ENCODE results near the gene NSUN2.
"Not testable (repeated sequence)": the region's sequence is repeated elsewhere in the genome, so short reads cannot be mapped to it uniquely, and the experiment has no call there.

Gene NSUN2

DNA sequence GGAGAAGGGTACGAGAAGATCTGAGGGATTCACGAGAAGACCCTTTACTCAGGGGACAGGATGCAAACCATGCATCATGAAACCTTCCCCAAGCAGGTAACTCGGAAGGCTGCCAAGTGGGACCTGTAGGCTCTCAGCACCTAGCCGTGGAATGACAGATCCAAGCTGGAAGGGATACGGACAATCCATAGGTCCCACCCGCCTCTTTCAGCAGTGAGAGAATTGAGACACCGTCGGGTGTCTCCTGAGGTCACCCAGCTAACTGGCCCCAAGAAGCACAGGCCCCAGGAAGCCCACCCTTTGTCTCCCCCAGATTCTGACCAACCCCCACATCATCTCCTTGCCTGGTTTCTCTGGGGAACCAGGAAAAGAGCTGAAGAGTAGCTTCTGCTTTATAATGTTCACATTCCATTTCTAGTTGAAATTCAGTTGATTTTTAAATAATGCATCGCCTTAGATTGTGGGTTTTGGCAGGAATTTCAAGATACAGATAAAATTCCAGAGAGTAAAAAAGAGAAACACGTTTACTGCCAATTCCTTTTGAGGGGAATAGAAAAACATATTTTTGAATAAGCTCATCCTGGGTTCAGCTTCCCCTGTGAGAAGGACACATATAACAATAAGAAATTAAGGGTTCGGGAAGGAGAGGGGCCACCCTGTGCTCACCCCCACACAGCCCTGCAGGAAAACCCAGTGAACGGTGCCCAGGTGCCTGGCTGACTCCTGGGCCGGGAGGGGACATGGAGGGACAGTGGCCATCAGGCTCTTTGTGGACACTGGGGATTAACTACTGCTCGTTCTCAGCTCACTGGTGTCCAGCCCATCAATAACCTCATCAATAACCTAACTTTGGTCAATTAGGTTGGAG is 51.1 kb downstream of the NSUN2 start:
- no peak for DNase-seq

DNA sequence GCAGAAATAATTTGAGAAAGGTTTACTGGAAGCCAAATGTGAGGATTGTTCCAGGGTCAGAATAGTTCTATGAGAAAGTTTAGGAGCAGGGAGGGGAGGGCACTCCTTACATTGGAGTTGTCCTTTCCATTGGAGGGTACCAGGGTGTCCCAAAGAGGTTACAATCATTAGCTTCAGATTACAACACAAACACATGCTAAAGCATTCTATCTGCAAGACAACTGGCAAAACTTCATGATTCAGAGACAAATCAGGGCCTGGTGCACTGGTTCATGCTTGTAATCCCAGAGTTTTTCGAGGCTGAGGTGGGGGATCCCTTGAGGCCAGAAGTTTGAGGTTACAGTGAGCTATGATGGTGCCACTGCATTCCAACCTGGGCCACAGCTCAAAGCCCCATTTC is 51.8 kb downstream of the NSUN2 start:
- no peak for DNase-seq

DNA sequence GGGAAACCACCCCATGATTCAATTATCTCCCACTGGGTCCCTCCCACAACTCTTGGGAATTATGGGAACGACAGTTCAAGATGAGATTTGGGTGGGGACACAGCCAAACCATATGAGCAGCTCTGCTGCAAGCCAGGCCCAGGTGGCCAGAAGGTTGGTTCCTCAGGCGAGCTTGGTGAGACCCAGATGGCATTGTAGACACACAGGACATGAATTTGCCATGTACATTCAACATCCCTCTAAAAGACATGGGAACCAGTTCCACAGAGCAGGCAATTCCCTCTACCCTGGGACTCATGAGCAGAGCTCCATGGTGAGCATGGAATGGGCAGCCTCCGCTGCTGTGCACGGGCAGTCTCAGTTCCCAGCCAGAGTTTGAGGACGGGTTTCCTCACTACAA is 53.3 kb downstream of the NSUN2 start:
- no peak for DNase-seq

DNA sequence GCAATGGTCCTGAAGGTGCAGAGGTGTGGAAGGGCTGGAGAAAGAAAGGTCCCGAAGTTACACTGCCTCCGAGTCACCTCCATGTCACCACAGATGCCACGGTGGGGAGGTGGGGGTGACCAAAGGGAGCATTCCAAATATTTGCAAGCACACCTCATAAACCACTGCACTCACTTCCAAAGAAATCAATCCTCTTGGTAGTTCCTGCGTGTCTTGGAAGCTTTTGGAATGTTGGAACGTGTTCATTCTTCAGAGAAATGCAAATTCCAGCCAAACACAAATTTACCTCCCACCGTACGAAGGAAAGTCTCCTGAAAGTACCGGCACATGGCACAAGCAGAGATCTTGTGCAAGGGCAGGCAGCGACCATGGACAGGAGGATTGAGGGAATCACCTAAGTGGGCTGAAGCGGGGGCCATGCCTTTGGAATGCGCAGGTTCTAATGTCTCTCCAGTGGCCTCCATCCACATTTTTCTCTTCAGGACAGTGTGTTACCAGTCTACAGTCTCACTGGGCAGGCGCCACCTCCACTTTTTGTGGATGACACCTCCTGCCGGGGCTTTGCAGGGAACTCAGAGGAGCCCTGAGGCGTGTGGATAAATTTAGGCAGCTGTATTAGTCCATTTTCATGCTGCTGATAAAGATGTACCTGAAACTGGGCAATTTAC is 54.0 kb downstream of the NSUN2 start:
- no peak for DNase-seq

DNA sequence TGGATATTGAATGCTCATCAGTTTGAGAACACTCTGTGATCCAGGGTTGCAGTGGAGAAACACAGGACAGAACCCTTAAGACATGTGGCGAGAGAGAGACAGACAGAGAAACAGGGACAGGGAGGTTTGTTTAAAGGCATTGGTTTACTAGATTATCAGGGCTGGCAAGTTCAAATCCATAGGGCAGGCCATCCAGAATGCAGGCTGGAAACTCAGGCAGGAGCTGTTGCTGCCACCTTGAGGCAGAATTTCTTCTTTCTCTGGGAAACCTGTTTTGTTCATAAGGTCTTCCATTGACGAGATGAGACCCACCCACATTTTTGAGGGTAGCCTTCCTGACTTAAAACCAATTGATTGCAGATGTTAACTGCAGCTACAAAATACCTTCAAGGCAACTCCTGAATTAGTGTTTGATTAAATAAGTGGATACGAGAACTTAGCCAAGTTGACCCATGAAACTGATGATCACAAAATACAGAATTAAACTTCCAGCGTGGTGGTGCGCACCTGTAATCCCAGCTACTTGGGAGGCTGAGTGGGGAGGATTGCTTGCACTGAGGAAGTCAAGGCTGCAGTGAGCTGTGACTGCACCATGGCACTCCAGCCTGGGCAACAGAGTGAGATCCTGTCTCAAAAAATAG is 55.9 kb downstream of the NSUN2 start:
- no peak for DNase-seq

DNA sequence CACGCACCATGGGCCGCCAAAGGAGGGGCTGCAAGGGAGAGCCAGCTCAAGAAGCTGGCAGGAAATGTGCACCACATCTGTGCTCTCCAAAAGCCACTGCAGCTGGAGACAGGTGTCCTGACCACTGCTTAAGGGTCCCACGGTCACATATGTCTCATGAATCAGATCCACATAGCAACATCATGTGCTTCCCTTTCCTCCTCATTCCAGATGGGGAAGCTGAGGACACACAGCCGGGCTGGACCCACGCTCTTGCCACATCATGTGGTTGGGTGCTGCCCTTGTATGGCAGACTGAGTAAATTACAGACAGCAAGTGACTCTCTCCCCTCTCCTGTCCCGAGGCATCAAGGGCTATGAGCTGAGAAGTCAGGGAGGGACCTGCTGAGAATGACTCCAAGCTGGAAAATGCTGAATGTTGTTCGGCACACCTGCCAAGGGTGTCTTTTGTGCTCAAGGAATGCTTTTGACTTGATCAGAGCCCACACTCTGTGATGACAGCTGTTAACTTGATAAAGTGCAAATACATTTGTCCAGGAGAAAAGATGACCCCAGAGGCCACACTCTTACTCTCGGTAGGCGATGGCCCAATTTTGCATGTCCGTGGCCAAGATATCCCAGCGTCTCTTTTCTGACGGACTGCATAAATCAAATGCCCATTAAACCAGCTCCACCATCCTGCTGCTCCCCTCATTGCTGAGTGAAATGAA is 58.2 kb downstream of the NSUN2 start:
- DNase-seq = no peak

DNA sequence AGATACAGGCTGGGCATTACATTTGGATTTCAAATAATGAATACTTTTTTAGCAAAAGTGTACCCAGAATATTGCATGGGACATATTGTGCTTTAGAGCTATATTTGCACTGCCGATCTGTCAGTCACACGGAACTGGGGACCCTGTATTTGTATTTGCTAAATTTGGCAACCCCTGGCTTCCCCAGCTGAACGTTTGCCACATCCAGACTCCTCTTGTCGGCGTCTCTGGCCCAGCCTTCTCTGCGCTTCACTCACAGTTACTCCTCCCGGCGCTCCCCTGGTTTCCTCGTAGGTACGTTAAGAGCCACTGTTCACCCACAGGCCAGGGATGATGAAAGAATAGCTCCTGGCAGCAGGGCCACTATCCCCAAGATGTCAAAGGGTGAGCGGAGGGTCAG is 58.7 kb downstream of the NSUN2 start:
- no peak for DNase-seq

DNA sequence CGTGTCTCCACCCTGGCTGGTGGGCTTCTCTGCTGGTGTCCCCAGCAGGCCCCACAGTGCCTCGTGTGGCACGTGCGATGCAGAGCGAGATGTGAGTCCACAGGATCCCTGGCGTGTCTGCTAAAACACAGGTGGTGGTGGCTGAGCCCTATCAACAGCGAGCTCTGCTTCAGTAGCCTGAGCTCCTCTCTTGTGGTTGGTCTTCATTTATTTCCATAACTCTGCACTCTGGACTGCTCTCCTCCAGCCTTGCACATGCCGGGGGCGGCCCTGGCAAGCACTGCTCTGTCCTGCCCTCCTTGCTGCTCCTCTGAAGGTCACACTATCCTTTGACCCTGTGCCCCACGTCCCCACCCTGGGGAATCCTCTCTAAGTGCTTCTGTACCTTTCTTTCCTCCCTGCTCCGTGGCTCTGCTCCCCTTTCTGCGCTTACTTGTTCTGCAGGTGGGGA is 59.2 kb downstream of the NSUN2 start:
- DNase-seq = no peak

DNA sequence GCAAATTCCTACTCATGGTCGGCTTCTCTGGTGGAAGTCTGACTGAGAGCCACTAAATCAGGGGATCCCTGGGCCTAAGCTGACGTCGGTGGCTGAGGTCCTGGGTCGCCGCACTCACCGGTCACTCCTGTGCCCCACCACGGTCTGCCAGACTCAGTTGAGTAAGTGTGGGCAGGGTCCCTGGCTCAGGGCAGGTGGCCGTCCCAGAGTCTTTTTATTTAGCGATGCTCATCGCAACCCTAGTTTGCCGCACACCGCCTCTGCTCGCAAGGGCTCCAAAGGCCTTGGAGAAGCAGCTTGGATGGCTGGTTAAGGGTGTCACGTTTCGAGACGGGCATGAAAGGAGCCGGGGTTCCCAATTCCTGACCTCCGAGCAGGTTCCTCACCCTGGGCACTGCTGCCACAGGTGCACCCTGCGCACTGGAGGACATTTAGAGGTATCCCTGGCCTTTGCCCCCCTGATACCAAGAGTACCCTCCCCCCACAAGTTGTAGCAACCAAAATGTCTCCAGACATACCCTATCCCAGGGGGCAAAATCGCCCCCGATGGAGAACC is 59.9 kb downstream of the NSUN2 start:
- DNase-seq = no peak

DNA sequence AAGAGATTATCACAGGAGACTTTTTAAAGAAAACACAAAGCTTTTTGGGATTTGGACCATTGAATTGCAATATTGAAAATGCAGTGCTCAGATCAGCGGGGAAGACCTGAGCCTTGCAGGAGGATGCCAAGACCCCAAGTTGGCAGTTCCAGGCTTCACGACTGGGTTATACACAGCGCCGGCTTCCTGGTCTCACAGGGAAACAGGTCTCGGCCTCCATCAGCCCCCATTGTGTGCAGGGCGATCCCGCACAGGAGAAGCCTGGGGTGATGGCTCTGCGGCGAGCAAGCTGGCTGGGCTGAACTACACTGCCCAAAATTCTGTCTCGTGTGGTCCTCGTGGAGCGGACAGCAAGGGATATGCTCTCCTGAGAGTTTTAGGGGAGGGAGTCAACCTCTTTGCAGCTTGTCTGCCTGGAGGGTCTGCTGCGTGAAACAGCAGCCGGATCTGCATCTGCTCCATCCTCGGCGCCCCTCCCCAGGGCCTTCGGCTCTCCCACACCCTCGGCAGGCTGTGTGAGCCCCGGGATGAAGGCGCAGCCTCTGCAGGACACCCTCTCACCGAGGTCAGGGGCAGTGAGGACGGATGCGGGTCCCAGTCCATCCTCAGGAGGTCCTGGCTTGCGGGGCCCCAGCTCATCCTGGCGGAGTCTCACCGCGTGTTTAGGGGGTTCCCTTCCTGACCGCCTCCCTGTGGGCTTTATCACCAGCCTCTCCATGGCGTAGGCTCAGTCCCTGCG is 60.6 kb downstream of the NSUN2 start:
- no peak for DNase-seq

DNA sequence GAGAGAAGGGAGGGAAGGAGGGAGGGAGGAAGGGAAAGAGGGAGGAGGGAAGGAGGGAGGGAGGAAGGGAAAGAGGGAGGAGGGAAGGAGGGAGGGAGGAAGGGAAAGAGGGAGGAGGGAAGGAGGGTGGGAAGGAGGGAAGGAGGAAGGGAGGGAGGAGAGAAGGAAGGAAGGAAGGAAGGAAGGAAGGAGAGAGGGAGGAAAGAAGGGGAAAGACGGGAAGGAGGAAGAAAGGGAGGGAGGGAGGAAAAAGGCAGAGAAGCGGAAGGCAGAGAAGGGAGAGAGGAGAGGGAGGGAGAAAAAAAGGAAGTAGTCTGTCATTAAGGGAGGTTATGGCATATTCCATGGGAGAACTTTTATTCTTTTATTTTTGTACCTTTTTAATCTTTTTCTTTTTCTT is 61.2 kb downstream of the NSUN2 start:
- not testable (repeated sequence) for DNase-seq

DNA sequence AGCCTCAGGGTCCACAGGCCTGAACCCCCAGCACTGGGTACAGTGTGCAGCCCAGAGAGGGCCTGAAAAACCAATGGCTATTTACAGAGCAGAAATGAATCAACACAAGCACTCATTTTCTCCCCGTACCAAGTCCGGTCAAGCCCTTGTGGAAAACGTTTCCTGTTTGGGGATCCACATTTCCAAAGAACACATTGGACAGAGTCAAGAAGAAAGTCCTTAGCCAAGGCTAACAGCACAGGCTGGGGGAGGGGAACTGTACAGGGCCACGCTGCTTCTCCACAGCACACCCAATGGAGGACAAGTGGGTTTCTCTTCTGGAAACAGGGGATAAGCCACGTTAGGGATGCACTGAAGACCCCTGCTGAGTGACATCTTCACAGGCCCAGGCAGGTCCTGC is 62.3 kb downstream of the NSUN2 start:
- no peak for DNase-seq

DNA sequence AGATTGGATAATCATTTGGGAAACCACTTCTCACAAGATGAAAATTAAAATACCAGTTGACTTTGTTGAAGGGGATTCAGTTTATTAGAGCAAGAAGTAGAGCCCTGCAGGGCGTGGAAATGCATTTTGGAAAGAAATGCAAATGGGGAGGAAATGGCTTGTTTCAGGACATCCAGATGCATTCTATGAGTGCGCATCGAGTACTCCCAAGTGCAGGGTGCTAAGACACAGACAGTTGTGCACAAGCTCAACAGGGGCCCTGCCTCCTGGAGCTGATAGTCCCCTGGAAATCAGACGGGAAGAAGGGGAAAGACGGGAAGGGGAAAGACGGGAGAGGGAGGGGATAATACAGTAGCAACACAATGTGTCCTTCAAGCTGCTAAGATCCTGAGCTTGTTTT is 64.0 kb downstream of the NSUN2 start:
- DNase-seq = no peak

DNA sequence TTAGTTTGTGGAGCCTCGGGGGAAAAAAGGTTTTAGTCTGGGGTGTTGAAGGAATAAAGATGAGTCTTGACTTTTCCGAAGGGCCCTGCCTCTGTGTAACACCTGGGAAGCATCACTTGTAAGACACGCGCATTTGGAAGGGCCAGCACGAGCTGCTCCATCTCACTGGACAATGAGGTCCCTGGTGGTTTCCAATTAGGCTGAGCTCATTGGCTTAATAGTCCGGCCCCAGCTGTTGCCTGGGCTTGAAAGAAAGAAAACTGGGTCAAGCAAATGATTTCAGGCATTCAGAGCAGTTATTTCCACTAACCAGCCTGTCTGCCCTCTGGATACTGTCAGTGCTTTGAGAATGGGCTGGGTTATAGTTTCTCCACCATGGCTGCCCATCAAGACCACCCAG is 64.5 kb downstream of the NSUN2 start:
- DNase-seq = no peak

DNA sequence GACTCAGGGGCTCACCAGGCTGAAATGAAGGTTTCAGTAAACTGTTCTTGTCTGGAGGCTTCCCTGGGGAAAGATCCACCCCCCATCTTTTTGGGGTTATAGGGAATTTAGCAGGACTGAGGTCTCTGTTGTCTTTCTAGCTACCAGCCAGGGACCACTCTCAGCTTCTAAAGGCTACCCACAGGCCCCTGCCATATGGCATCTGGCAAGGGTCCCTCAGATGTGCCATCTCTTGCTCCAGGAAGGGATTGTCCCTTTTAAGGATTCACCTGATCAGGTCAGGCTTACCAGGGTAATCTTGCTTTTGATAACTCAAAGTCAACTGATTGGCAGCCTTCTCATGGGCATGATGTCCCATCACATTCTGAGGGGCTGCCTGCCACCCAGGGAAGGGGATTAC is 65.0 kb downstream of the NSUN2 start:
- no peak for DNase-seq

DNA sequence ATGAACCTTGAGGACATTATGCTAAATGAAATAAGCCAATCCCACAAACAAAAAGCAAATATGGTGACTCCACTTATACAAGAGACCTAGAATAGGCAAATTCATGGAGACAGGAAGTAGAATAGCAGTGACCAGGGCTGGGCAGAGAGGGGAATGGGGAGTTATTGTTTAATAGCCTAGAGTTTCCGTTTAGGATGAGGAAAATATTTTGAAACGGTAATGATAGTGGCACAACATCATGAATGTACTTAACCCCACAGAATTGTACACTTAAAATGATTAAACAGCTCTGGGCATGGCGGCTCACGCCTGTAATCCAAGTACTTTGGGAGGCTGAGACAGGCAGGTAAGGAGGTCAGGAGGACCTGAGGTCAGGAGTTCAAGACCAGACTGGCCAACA is 65.8 kb downstream of the NSUN2 start:
- no peak for DNase-seq

DNA sequence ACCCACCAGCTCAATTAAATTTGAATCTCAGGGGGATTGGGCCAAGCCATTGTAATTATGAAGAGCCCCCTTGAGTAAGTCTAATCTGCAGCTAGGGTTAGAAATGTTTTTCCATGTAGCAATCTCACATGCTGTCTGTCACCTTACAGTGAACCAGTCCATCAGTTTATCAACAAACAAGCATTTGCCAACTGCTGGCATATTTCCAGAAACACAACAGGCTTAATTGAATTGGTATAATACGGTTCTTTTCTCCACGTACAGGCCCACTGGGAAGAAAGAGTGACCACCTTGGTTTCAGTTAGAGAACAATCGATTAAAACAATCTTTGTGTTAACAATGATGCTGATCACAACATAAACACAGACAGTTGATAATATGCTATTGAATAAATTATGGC is 67.4 kb downstream of the NSUN2 start:
- DNase-seq = no peak

DNA sequence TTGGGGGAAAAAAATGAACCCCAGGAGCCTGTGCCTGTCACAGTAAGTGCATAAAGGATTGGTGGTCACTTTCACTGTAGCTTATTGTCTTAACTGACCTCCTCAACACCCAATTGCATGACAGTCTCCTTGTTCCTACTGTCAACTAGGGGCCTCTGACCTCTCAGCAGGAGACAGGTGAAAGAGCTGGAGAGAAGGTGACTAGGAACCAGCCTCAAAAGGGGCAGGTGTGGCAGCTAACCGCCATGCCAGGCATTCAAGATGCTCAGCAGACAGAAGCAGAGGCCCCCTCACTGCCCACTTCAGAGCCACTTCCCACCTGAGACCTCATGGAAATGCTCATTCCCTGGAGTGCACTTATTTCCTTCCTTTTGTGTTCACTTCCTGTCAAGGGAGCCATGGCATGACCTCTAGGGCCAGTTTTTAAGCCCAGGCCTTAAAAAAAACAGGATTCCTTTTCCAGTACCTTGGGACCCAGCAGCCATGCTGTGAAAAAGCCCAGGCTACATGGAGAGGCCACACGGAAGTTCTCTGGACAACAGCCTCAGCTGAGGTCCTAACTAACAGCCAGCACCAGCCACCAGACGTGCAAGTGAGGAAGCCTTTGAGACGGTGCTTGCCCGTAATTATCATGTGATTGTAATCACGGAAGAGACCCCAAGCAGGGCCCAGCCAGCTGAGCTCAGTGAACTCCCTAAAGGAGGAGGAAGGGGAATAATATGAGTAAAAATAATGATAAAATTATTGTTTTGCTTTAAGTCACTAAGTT is 74.9 kb downstream of the NSUN2 start:
- DNase-seq = no peak

DNA sequence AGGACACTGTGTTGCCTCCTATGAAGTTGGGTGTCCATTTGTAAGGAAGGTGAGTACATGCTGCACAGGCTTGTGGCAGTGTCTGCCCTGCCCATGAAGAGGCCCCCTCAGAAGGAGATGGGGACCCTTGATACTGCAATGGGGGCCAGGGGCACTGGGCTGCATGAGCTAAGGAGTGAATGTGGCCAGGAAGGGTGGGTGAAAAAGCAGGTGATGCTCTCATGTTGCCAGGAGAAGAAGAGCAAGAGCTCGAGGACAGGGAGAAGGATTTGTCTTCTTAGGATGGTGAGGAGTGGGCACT is 76.1 kb downstream of the NSUN2 start:
- no peak for DNase-seq

DNA sequence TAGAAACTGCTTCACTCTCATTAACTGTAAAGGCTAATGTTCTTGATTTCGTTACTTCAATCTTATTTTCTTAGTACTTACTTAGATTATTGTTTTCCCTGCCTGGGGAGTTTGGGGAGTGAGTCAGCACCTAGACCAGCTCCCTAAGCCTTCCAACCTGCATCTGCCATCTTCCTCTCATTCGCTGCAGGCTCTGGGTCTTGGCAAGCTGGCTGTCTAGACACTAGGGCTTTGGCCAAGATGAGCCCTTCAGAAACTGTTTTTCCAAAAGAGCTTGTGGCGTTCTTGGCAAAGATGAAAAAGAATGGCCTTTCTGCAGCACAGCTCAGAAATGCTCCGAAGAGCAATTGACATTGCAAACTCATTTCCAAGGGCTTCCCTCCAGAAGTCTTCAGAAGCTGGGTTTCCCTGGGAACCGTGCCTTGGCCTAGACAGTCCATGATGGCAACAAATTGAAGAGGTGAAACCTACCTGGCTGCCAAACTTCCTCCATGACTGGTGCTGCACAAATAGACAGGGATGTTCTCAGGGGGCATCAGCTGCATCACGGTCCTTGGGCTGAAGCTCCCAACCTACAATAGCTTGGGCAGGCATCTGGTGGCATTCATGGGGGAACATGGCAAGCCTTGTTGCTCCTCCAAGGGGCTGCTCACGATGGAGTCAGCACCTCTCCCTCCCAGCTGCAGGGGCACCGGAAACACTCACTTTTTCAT is 76.6 kb downstream of the NSUN2 start:
- no peak for DNase-seq

DNA sequence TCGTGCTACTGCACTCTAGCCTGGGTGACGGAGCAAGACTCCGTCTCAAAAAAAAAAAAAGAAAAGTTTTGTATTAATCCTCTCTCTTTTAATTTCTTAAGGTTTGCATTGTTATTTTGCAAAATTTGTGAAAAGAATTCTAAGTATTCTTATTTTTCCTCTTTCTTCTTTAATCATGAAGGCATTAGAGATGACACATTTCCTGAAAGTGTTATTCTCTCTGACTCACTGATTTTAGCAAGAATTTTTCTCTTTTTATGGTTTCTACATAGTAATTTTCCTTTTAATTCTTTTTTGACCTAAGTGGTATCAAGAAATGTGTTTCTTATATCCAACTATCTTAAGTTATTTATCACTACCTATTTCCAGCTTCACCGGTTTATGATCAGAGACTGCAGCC is 78.0 kb downstream of the NSUN2 start:
- no peak for DNase-seq

All from NK-92 treated with Interleukin-12 subunit alpha and Interleukin-12 subunit beta, amount 100 ng/mL, for 24 hours (cell line).